Measurements from ENCODE around the gene PRKCE.

PRKCE gene

GRCh38 chr2:45728458-45728942, 77.0 kb downstream of the PRKCE start:
- DNase-seq (ENCODE audit: low spot score), result no peak

GRCh38 chr2:45729753-45730512, 78.5 kb downstream of the PRKCE start:
- no peak for DNase-seq (ENCODE audit: low spot score)

- no peak for DNase-seq (ENCODE audit: low spot score)
These were observed 79.7 kb downstream of the PRKCE start for GRCh38 chr2:45731141-45731540.

- no peak for DNase-seq (ENCODE audit: low spot score)
These were observed 81.0 kb downstream of the PRKCE start for GRCh38 chr2:45732436-45732835.

GRCh38 chr2:45732946-45733345, 81.5 kb downstream of the PRKCE start:
- DNase-seq (ENCODE audit: low spot score), result no peak

GRCh38 chr2:45734336-45734735, 82.9 kb downstream of the PRKCE start:
- DNase-seq (ENCODE audit: low spot score), result no peak

- DNase-seq (ENCODE audit: low spot score), result peak; percentile 30
These were observed 83.5 kb downstream of the PRKCE start for GRCh38 chr2:45734952-45735351.

GRCh38 chr2:45736757-45737704, 85.6 kb downstream of the PRKCE start:
- DNase-seq (ENCODE audit: low spot score), result no peak

GRCh38 chr2:45739796-45740485, 88.5 kb downstream of the PRKCE start:
- DNase-seq (ENCODE audit: low spot score), result no peak

GRCh38 chr2:45741161-45741850, 89.8 kb downstream of the PRKCE start:
- DNase-seq (ENCODE audit: low spot score), result no peak

- DNase-seq (ENCODE audit: low spot score), result peak; percentile 51
These were observed 92.3 kb downstream of the PRKCE start for GRCh38 chr2:45743531-45744396.

GRCh38 chr2:45745231-45745630, 93.8 kb downstream of the PRKCE start:
- DNase-seq (ENCODE audit: low spot score), result no peak

GRCh38 chr2:45746888-45747287, 95.4 kb downstream of the PRKCE start:
- peak; percentile 45 for DNase-seq (ENCODE audit: low spot score)

- DNase-seq (ENCODE audit: low spot score), result no peak
These were observed 95.9 kb downstream of the PRKCE start for GRCh38 chr2:45747363-45747762.

GRCh38 chr2:45748239-45748638, 96.8 kb downstream of the PRKCE start:
- peak; percentile 90 for DNase-seq (ENCODE audit: low spot score)

- DNase-seq (ENCODE audit: low spot score), result no peak
These were observed 98.5 kb downstream of the PRKCE start for GRCh38 chr2:45750001-45750400.

- no peak for DNase-seq (ENCODE audit: low spot score)
These were observed 99.0 kb downstream of the PRKCE start for GRCh38 chr2:45750484-45750883.

GRCh38 chr2:45753381-45753780, 101.9 kb downstream of the PRKCE start:
- DNase-seq (ENCODE audit: low spot score), result no peak

GRCh38 chr2:45754131-45755010, 102.9 kb downstream of the PRKCE start:
- no peak for DNase-seq (ENCODE audit: low spot score)

Measured in AG08395 (cell line).